Panc1 (cell line): ENCODE data around the gene CES4A. TPM values are rescaled to one million over a fixed set of nuclear protein-coding genes. Genes with fewer than 3 reads are reported as not detected.

Experiments used
- ATAC-seq: fragments of 200-7000 bp; cut with Tn5 transposase; 2 replicates; pipeline ENCODE4 v1.9.1; 2020; ENCODE audit warnings: mild to moderate bottlenecking, moderate library complexity
- BruUV-seq: library from RNA; stranded (reverse); fragments of 400-500 nt; replicated peaks from 2 replicates; lab custom pipeline; 2021; lab: Mats Ljungman, UMichigan
- CTCF ChIA-PET: fragments of 300-600 bp; sonication (Branson Sonifier 250); formaldehyde crosslinking; loops from one replicate; lab custom pipeline; 2022; ENCODE audit warnings: antibody characterized with exemption; lab: Charles Lee
- POLR2A ChIA-PET: fragments of 300-600 bp; sonication (Branson Sonifier 250); formaldehyde crosslinking; loops from one replicate; lab custom pipeline; 2022; ENCODE audit warnings: antibody characterized with exemption; lab: Charles Lee
- DNase-seq: peaks from one replicate; pipeline ENCODE4 v3.0.0-alpha.2; 2010; ENCODE audit warnings: low read depth, low spot score
- H3K27ac ChIP-seq: 2 replicates; pipeline ENCODE4 v1.5.1; 2011; ENCODE audit warnings: mild to moderate bottlenecking, low read length, inconsistent platforms
- H3K27me3 ChIP-seq: fragments of 200-500 bp; sonication (Bioruptor generic); 2 replicates; pipeline ENCODE4 v1.6.0; 2014; ENCODE audit warnings: low read length, inconsistent platforms; ENCODE audit not compliant: control insufficient read depth, insufficient read depth
- H3K36me3 ChIP-seq: fragments of 200-500 bp; sonication (Bioruptor generic); 2 replicates; pipeline ENCODE4 v1.5.1; 2014; ENCODE audit warnings: inconsistent platforms, mild to moderate bottlenecking, low read length, moderate library complexity; ENCODE audit not compliant: control insufficient read depth, insufficient read depth
- H3K4me1 ChIP-seq: 2 replicates; pipeline ENCODE4 v1.5.1; 2011; ENCODE audit warnings: inconsistent platforms, mild to moderate bottlenecking, low read length, moderate library complexity; ENCODE audit not compliant: control insufficient read depth, insufficient read depth
- H3K4me3 ChIP-seq, 2 experiments: 2 replicates each; pipeline ENCODE4 v1.5.1; 2011 to 2012; ENCODE audit warnings: low read depth in 2 of 2, low read length in 2 of 2, mild to moderate bottlenecking in 2 of 2, inconsistent platforms in 1 of 2, moderate library complexity in 1 of 2
- H3K9me3 ChIP-seq: fragments of 200-500 bp; sonication (Bioruptor generic); 2 replicates; pipeline ENCODE4 v1.5.1; 2014; ENCODE audit warnings: low read depth, mild to moderate bottlenecking, inconsistent platforms, low read length, moderate library complexity; ENCODE audit not compliant: control insufficient read depth, insufficient read depth
- POLR2AphosphoS5 ChIP-seq: IDR thresholded peaks from 2 replicates; pipeline ENCODE4 v1.6.1; 2012; ENCODE audit warnings: mild to moderate bottlenecking, low read depth, low read length, moderate library complexity
- SIN3A ChIP-seq: IDR thresholded peaks from 2 replicates; pipeline ENCODE4 v1.6.1; 2012; ENCODE audit warnings: low read depth, mild to moderate bottlenecking, low read length, moderate library complexity, borderline replicate concordance; ENCODE audit not compliant: insufficient read depth
- TCF7L2 ChIP-seq: IDR thresholded peaks from 2 replicates; pipeline ENCODE4 v1.6.1; 2011; ENCODE audit warnings: mild to moderate bottlenecking, low read depth, low read length, inconsistent platforms
- in situ Hi-C: cut with HindIII; loops from 2 replicates; pipeline ENCODE4 v1.10.0; 2016; ENCODE audit warnings: low sequenced_read_pairs, low pct_unique_long_range_greater_than_20kb
- intact Hi-C: fragments of 100-400 bp; cut with micrococcal nuclease; formaldehyde crosslinking; loops from one replicate; pipeline ENCODE4 v1.10.0; 2022; ENCODE audit not compliant: unreplicated experiment
- total RNA-seq: library from RNA; stranded (reverse); gene quantifications from one replicate; pipeline ENCODE4 v1.2.1, GENCODE V29; 2021; ENCODE audit not compliant: unreplicated experiment
- TF ChIP-seq, protein P1 (sequence below), 2 experiments: IDR thresholded peaks; 2 replicates each; pipeline ENCODE4 v1.6.1; 2011 to 2012; ENCODE audit warnings: low read depth in 2 of 2, control low read depth in 1 of 2, low read length in 1 of 2, mild to moderate bottlenecking in 1 of 2, moderate library complexity in 1 of 2; ENCODE audit not compliant: insufficient read depth in 1 of 2
- TF ChIP-seq, protein P2 (sequence below): fragments of 450-650 bp; IDR thresholded peaks from 2 replicates; pipeline ENCODE4 v1.5.1; 2017; ENCODE audit warnings: mild to moderate bottlenecking

Gene CES4A
- total RNA-seq, 1 experiment from 2014 or later: 6.1 TPM

DNA sequence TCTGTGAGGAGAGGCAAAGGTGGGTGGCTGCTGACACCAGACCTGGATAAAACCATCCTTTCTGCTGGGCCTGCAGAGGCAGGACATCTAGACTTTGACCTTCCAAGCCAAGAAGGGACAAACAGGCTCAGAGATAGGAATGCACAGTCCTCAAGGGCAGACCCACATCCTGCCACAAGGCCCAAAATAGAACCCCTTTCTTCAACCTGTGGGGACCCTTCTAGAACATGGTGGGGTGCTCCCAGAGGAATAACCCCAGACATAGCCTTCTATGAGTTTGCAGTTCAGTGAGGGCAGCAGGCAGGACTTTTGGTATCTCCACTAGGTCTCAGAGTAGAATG is 36.8 kb downstream of the CES4A start:
- intact Hi-C loops (no loop called here), in situ Hi-C loops (no loop called here)
- H3K9me3 ChIP-seq: no peaks in the 10 kb centered on the region
- TF ChIP-seq POLR2AphosphoS5 (no peak), TCF7L2 (no peak), SIN3A (no peak)
- TF ChIP-seq, protein P1, sequence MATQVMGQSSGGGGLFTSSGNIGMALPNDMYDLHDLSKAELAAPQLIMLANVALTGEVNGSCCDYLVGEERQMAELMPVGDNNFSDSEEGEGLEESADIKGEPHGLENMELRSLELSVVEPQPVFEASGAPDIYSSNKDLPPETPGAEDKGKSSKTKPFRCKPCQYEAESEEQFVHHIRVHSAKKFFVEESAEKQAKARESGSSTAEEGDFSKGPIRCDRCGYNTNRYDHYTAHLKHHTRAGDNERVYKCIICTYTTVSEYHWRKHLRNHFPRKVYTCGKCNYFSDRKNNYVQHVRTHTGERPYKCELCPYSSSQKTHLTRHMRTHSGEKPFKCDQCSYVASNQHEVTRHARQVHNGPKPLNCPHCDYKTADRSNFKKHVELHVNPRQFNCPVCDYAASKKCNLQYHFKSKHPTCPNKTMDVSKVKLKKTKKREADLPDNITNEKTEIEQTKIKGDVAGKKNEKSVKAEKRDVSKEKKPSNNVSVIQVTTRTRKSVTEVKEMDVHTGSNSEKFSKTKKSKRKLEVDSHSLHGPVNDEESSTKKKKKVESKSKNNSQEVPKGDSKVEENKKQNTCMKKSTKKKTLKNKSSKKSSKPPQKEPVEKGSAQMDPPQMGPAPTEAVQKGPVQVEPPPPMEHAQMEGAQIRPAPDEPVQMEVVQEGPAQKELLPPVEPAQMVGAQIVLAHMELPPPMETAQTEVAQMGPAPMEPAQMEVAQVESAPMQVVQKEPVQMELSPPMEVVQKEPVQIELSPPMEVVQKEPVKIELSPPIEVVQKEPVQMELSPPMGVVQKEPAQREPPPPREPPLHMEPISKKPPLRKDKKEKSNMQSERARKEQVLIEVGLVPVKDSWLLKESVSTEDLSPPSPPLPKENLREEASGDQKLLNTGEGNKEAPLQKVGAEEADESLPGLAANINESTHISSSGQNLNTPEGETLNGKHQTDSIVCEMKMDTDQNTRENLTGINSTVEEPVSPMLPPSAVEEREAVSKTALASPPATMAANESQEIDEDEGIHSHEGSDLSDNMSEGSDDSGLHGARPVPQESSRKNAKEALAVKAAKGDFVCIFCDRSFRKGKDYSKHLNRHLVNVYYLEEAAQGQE (IDR thresholded peaks at IDR 0.05; ENCODE audit: insufficient read depth in 1 of 2, low read depth in 2 of 2, low read length in 1 of 2): no peak
- TF ChIP-seq, protein P2, sequence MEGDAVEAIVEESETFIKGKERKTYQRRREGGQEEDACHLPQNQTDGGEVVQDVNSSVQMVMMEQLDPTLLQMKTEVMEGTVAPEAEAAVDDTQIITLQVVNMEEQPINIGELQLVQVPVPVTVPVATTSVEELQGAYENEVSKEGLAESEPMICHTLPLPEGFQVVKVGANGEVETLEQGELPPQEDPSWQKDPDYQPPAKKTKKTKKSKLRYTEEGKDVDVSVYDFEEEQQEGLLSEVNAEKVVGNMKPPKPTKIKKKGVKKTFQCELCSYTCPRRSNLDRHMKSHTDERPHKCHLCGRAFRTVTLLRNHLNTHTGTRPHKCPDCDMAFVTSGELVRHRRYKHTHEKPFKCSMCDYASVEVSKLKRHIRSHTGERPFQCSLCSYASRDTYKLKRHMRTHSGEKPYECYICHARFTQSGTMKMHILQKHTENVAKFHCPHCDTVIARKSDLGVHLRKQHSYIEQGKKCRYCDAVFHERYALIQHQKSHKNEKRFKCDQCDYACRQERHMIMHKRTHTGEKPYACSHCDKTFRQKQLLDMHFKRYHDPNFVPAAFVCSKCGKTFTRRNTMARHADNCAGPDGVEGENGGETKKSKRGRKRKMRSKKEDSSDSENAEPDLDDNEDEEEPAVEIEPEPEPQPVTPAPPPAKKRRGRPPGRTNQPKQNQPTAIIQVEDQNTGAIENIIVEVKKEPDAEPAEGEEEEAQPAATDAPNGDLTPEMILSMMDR: no peak
- H3K36me3 ChIP-seq: no peaks in the 10 kb centered on the region; the same call in 1 of the 2 replicates
- H3K4me1 ChIP-seq: peaks cover 8% of the 10 kb centered on the region
- ATAC-seq (no peak), DNase-seq (no peak)
- CTCF ChIA-PET: interaction anchor here (0.5 kb wide), 1 partner anchor 98 kb away, joined by 11 read pairs; no protein-coding TSS in a partner anchor
- BruUV-seq: no TSS peak
- H3K27me3 ChIP-seq: no peaks in the 10 kb centered on the region
- POLR2A ChIA-PET: no interaction called here
- no peak overlapping the region for H3K27ac ChIP-seq
- no peak overlapping the region for H3K4me3 ChIP-seq

DNA sequence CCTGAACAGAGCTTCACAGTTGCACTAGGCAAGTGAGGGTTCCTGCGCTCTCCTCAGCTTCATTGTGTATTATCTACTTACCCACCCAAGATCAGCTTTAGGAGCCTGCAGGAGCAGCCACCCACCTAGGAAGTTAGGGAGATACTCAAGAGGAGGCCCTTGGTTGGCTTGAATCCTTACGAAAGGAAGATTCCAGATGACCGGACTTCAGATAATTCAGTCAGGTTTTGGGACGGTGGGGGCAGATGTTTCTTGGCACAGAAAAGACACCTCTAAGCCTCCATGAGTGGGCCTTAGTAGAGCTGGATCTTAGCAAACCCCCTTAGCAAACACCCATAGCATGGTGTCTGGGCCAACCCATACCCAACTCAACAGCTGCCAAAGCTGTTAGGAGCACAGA is 38.2 kb downstream of the CES4A start:
- H3K4me1 ChIP-seq: peaks cover 8% of the 10 kb centered on the region
- no peak for ATAC-seq
- no peak overlapping the region for H3K4me3 ChIP-seq
- BruUV-seq: no TSS peak
- no peaks in the 10 kb centered on the region for H3K27me3 ChIP-seq
- intact Hi-C loops (no loop called here), in situ Hi-C loops (no loop called here)
- H3K36me3 ChIP-seq: no peaks in the 10 kb centered on the region; the same call in 1 of the 2 replicates
- POLR2A ChIA-PET: no interaction called here
- CTCF ChIA-PET: interaction anchor here (0.7 kb wide), 1 partner anchor 84 kb away, joined by 3 read pairs; no protein-coding TSS in a partner anchor
- no peak for DNase-seq
- H3K27ac ChIP-seq: no peak overlapping the region
- H3K9me3 ChIP-seq: no peaks in the 10 kb centered on the region
- TF ChIP-seq, protein P2: no peak
- TF ChIP-seq, protein P1 (IDR thresholded peaks at IDR 0.05; ENCODE audit: insufficient read depth in 1 of 2, low read depth in 2 of 2, low read length in 1 of 2): no peak
- TF ChIP-seq SIN3A (no peak), TCF7L2 (no peak), POLR2AphosphoS5 (no peak)
